RWPE1 (cell line): ENCODE measurements around the gene VTA1.

Source experiments
- CTCF ChIA-PET: fragments of 350-600 bp; sonication (Branson Sonifier 250); formaldehyde crosslinking; extraction: SDS; loops from one replicate; lab custom pipeline; 2021; lab: Yijun Ruan, JAX
- POLR2A ChIA-PET: fragments of 400-600 bp; formaldehyde crosslinking; extraction: SDS; loops from one replicate; lab custom pipeline; 2020; ENCODE audit warnings: antibody characterized with exemption; ENCODE audit not compliant: low non-redundant PET; lab: Yijun Ruan, JAX
- DNase-seq: peaks from one replicate; pipeline ENCODE4 v3.0.0; 2012; ENCODE audit warnings: low spot score
- H3K27ac ChIP-seq: fragments of 450-650 bp; 2 replicates; pipeline ENCODE4 v1.5.1; 2017
- CTCF ChIP-seq: fragments of 450-650 bp; conservative IDR thresholded peaks from 2 replicates; pipeline ENCODE4 v1.5.1; 2017; ENCODE audit warnings: low read depth, mild to moderate bottlenecking

Gene VTA1

GRCh38 chr6:142233945-142234682, 87.1 kb downstream of the VTA1 start:
- ChIA-PET CTCF (interaction anchor here (0.7 kb wide), 1 partner anchor 154 kb away, joined by 3 read pairs; no protein-coding TSS in a partner anchor), POLR2A (no interaction called here)
- TF ChIP-seq CTCF: no peak
- no peak for DNase-seq
- no peak overlapping the region for H3K27ac ChIP-seq

GRCh38 chr6:142235272-142235671, 88.2 kb downstream of the VTA1 start:
- POLR2A ChIA-PET: no interaction called here
- CTCF ChIA-PET: no interaction called here
- DNase-seq: no peak
- no peak for TF ChIP-seq CTCF
- H3K27ac ChIP-seq: no peak overlapping the region

- POLR2A ChIA-PET: no interaction called here
- H3K27ac ChIP-seq: no peak overlapping the region
- no peak for DNase-seq
- no peak for TF ChIP-seq CTCF
- CTCF ChIA-PET: no interaction called here
Observed at GRCh38 chr6:142235791-142236190, 88.7 kb downstream of the VTA1 start.

- no peak overlapping the region for H3K27ac ChIP-seq
- DNase-seq: no peak
- CTCF ChIA-PET: interaction anchor here (0.6 kb wide), 1 partner anchor 32 kb away, joined by 5 read pairs; no protein-coding TSS in a partner anchor
- POLR2A ChIA-PET: no interaction called here
- TF ChIP-seq CTCF: no peak
Observed at GRCh38 chr6:142236691-142237090, 89.6 kb downstream of the VTA1 start.

- no peak overlapping the region for H3K27ac ChIP-seq
- TF ChIP-seq CTCF: no peak
- CTCF ChIA-PET: no interaction called here
- DNase-seq: no peak
- POLR2A ChIA-PET: no interaction called here
Observed at GRCh38 chr6:142238881-142239280, 91.8 kb downstream of the VTA1 start.

GRCh38 chr6:142240179-142240578, 93.1 kb downstream of the VTA1 start:
- no peak for TF ChIP-seq CTCF
- H3K27ac ChIP-seq: no peak overlapping the region
- ChIA-PET CTCF (no interaction called here), POLR2A (no interaction called here)
- no peak for DNase-seq
